Karpas-422 (cell line): ENCODE data around the gene ASB7. TPM values are rescaled to one million over a fixed set of nuclear protein-coding genes. Genes with fewer than 3 reads are reported as not detected.

Source experiments
- DNase-seq: peaks from one replicate; pipeline ENCODE4 v3.0.0-alpha.2; 2015
- H2AFZ ChIP-seq: fragments of 200-600 bp; sonication (generic); 2 replicates; pipeline ENCODE4 v1.6.1; 2014; ENCODE audit warnings: antibody characterized with exemption, low read length, mixed read lengths
- H3K27ac ChIP-seq: fragments of 200-600 bp; sonication (generic); 2 replicates; pipeline ENCODE4 v1.5.1; 2014; ENCODE audit warnings: mild to moderate bottlenecking, low read length, moderate library complexity
- H3K27me3 ChIP-seq: fragments of 200-600 bp; sonication (generic); 2 replicates; pipeline ENCODE4 v1.6.1; 2014; ENCODE audit warnings: low read length, mixed read lengths
- H3K36me3 ChIP-seq: fragments of 200-600 bp; sonication (generic); 2 replicates; pipeline ENCODE4 v1.6.1; 2014; ENCODE audit warnings: low read length, mixed read lengths; ENCODE audit not compliant: insufficient read depth
- H3K4me1 ChIP-seq: fragments of 200-600 bp; sonication (generic); 2 replicates; pipeline ENCODE4 v1.6.1; 2014; ENCODE audit warnings: mild to moderate bottlenecking, low read length, mixed read lengths
- H3K4me2 ChIP-seq: fragments of 200-600 bp; sonication (generic); 2 replicates; pipeline ENCODE4 v1.6.1; 2014; ENCODE audit warnings: low read length, low read depth, mild to moderate bottlenecking; ENCODE audit not compliant: poor library complexity, severe bottlenecking
- H3K4me3 ChIP-seq: fragments of 200-600 bp; sonication (generic); 2 replicates; pipeline ENCODE4 v1.5.1; 2014; ENCODE audit warnings: mild to moderate bottlenecking, antibody characterized with exemption, low read length, mixed read lengths
- H3K79me2 ChIP-seq: fragments of 200-600 bp; sonication (generic); 2 replicates; pipeline ENCODE4 v1.6.1; 2014; ENCODE audit warnings: mild to moderate bottlenecking, low read length, mixed read lengths
- H3K9ac ChIP-seq: fragments of 200-600 bp; sonication (generic); 2 replicates; pipeline ENCODE4 v1.6.0; 2014; ENCODE audit warnings: low read length
- H3K9me2 ChIP-seq: fragments of 200-600 bp; sonication (generic), shearing (Covaris generic); replicated peaks from 2 replicates; pipeline ENCODE4 v1.6.0; 2014; ENCODE audit warnings: mild to moderate bottlenecking, low read length, moderate library complexity; ENCODE audit not compliant: insufficient read depth
- H3K9me3 ChIP-seq: fragments of 300-700, 200-600 bp; sonication (generic); 2 replicates; pipeline ENCODE4 v1.6.1; 2014; ENCODE audit warnings: low read length, mixed read lengths
- H4K20me1 ChIP-seq: fragments of 200-600 bp; sonication (generic); 2 replicates; pipeline ENCODE4 v1.6.1; 2014; ENCODE audit warnings: mild to moderate bottlenecking, antibody characterized with exemption, low read length, low read depth; ENCODE audit not compliant: insufficient read depth
- total RNA-seq: library from RNA; depleted of rRNA; stranded (reverse); fragments of >200 nt; shearing (Covaris generic); gene quantifications from 2 replicates; pipeline ENCODE4 v1.2.3, GENCODE V29; 2014; ENCODE audit warnings: low replicate concordance

The ASB7 gene
- total RNA-seq, 1 experiment from 2014 or later: 23.9 TPM

DNA sequence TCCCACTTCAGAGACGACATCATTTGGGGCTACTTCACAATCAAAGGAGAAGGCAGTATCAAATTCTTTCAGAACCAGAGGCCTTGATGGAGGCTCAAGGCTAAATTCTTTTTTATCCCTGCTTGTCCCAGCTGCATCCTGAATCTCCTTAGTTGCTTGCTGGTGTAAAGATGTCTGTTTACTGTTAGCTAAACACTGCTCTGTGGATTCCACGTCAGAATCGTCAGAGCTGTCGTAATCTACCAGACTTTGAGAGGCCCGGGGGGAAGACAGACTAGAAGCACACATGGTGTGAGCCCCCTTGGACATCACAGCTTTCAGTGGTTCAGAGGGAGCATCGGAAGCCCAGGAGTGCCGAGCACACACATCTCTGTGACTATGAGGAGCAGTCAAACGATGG, 33.0 kb upstream of the ASB7 start:
- H3K4me2 ChIP-seq: no peak overlapping the region
- DNase-seq: peak; percentile 2
- H3K4me1 ChIP-seq: no peaks in the 10 kb centered on the region
- no peaks in the 10 kb centered on the region for H3K9me3 ChIP-seq
- no peaks in the 10 kb centered on the region for H3K9me2 ChIP-seq
- peaks cover 15% of the 10 kb centered on the region; the same call in 1 of the 2 replicates for H3K36me3 ChIP-seq
- no peaks in the 10 kb centered on the region for H4K20me1 ChIP-seq
- H3K27ac ChIP-seq: no peak overlapping the region
- no peak overlapping the region for H3K4me3 ChIP-seq
- H3K9ac ChIP-seq: no peak overlapping the region
- no peaks in the 10 kb centered on the region for H3K27me3 ChIP-seq
- no peak overlapping the region for H2AFZ ChIP-seq
- peaks cover 4% of the 10 kb centered on the region; the same call in 1 of the 2 replicates for H3K79me2 ChIP-seq

DNA sequence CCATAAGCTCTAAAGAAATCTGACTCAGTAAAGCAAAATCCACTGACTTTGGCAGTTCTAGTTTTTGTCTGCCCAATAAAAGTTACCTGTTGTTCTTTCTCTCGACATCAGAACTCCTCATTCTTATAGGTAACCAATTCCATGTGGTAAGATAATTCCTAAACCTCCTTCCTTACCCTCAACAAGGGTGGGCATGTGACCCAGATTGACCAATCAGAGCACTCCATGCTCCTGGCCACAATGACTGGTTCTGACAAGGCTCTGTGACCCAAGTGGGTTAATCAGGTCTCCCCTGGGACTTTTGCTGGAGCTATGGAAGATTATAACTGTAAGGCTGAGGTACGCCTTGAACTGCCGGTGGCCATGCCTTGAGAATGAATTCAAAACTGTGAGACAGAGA, 32.1 kb upstream of the ASB7 start:
- DNase-seq: no peak
- no peak overlapping the region for H3K9ac ChIP-seq
- H3K4me1 ChIP-seq: no peaks in the 10 kb centered on the region
- no peak overlapping the region for H3K4me3 ChIP-seq
- H2AFZ ChIP-seq: no peak overlapping the region
- H4K20me1 ChIP-seq: no peaks in the 10 kb centered on the region
- no peaks in the 10 kb centered on the region for H3K9me3 ChIP-seq
- H3K27me3 ChIP-seq: no peaks in the 10 kb centered on the region
- no peak overlapping the region for H3K4me2 ChIP-seq
- H3K36me3 ChIP-seq: peaks cover 15% of the 10 kb centered on the region; the same call in 1 of the 2 replicates
- peaks cover 4% of the 10 kb centered on the region; the same call in 1 of the 2 replicates for H3K79me2 ChIP-seq
- H3K27ac ChIP-seq: no peak overlapping the region
- H3K9me2 ChIP-seq: no peaks in the 10 kb centered on the region

DNA sequence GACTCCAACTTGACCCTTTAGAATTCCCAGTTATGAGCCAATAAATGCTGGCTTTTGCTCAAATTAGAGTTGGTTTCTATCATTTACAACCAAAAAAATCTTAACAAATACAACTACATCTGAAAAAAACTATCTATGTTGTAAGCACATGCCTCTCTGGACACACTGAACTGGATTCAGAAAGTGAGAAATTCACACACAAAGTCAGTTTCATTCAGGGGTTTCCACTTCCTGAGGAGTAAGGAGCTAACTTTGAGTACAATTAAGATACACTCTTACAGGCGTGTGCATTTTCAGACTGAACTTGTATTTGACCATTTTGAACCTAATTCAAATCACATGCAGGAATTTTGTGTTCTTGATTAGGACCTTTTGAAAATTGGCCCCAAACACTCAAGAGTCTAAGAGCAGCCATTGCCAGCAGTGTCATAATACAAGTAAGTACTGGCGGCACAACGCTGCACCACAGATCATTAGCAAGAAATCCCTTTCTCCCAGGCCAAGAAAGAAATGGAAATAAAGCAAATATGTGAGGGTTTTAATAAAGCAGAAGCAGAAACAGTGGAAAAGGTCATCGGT, 31.6 kb upstream of the ASB7 start:
- Histone ChIP-seq H3K27ac (no peak overlapping the region), H3K79me2 (peaks cover 4% of the 10 kb centered on the region; the same call in 1 of the 2 replicates), H3K4me3 (no peak overlapping the region), H3K36me3 (peaks cover 15% of the 10 kb centered on the region; the same call in 1 of the 2 replicates), H3K9ac (no peak overlapping the region), H3K9me3 (no peaks in the 10 kb centered on the region), H3K4me1 (no peaks in the 10 kb centered on the region), H3K9me2 (no peaks in the 10 kb centered on the region), H3K4me2 (no peak overlapping the region), H2AFZ (no peak overlapping the region), H4K20me1 (no peaks in the 10 kb centered on the region), H3K27me3 (no peaks in the 10 kb centered on the region)
- DNase-seq: no peak

DNA sequence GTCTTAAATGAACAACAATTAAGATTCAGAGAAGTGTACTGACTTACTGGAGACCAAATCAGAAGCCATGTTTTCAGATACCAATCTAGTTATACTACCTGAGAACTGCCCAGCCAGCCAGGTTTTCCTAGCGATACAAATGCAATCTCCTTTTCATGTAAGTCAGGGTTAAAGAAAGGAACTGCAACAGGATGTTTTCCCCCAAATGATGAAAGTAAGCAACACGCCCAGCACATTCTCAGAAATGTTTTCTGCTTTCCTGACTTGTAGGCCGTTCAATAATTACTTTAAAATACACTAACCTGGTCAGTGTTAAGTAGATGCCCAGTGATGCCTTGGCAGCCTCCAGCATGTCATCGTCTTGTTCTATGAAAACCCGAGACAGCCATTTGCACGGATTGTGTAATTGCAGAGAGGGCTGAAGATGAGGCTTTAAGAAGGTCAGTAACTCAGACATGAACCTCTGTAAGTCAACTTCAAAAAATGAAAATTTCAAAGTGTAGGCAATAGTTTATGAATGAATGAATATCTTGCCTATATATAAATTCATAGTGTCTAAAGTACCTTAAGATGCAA, 30.7 kb upstream of the ASB7 start:
- Histone ChIP-seq H3K9me2 (no peaks in the 10 kb centered on the region), H3K27me3 (no peaks in the 10 kb centered on the region), H3K4me3 (no peak overlapping the region), H4K20me1 (no peaks in the 10 kb centered on the region), H3K4me2 (no peak overlapping the region), H3K36me3 (peaks cover 15% of the 10 kb centered on the region; the same call in 1 of the 2 replicates), H2AFZ (no peak overlapping the region), H3K9ac (no peak overlapping the region), H3K4me1 (no peaks in the 10 kb centered on the region), H3K27ac (no peak overlapping the region), H3K79me2 (peaks cover 4% of the 10 kb centered on the region; the same call in 1 of the 2 replicates), H3K9me3 (no peaks in the 10 kb centered on the region)
- no peak for DNase-seq

DNA sequence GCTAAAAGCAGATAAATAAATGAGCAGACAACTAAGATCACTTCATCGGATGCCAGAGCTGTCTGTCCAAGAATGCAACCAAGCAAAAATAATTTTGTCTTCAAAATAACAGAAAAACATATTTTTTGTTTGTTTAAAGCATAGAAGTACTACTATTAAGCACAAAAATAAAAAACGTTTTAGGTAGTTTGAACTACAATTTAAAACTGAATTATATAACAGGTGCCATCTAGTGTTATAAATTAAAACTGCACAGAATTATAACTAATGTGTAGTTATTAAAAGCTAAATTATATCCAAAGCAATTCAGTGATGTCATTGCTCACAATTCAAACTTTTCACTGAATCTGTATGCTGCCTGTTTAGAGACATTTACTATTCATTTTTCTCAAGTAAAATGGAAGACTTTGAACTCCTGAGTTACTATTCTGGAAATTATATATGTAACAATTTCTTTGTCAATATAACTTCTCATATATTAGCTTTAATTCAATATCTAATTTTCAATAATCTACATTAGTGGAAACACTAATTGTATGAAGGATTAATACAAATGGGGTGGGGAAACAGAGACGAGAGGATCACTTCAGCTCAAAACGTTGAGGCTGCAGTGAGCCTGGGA, 29.9 kb upstream of the ASB7 start:
- no peak overlapping the region for H3K27ac ChIP-seq
- no peaks in the 10 kb centered on the region for H3K9me3 ChIP-seq
- peaks cover 15% of the 10 kb centered on the region; the same call in 1 of the 2 replicates for H3K36me3 ChIP-seq
- H3K9ac ChIP-seq: no peak overlapping the region
- H3K4me1 ChIP-seq: no peaks in the 10 kb centered on the region
- no peaks in the 10 kb centered on the region for H3K27me3 ChIP-seq
- no peak overlapping the region for H3K4me3 ChIP-seq
- no peak overlapping the region for H3K4me2 ChIP-seq
- peak; percentile 81 for DNase-seq
- no peaks in the 10 kb centered on the region for H4K20me1 ChIP-seq
- H3K9me2 ChIP-seq: no peaks in the 10 kb centered on the region
- H2AFZ ChIP-seq: no peak overlapping the region
- H3K79me2 ChIP-seq: peaks cover 4% of the 10 kb centered on the region; the same call in 1 of the 2 replicates

DNA sequence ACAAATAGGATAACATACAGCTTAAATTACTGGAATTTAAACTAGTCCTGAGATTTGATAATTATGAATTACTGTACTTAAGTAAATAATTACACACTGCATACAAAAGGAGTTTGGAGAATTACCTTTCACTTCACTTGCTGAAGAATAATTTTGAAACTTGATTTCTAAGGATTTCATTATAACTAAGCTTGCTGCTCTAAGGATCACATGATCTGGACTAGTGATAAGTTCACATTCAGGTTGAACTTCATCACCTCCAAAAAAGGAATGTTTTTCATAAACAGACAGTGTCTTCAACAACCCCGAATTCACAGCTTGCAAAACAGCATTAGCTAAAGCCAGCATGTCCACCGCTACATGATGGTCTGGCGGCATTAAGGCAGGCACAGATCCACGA, 28.9 kb upstream of the ASB7 start:
- no peak for DNase-seq
- Histone ChIP-seq H3K9ac (no peak overlapping the region), H4K20me1 (no peaks in the 10 kb centered on the region), H3K4me2 (no peak overlapping the region), H3K4me1 (no peaks in the 10 kb centered on the region), H2AFZ (no peak overlapping the region), H3K9me3 (no peaks in the 10 kb centered on the region), H3K27ac (no peak overlapping the region), H3K27me3 (no peaks in the 10 kb centered on the region), H3K4me3 (no peak overlapping the region), H3K36me3 (peaks cover 15% of the 10 kb centered on the region; the same call in 1 of the 2 replicates), H3K9me2 (no peaks in the 10 kb centered on the region), H3K79me2 (peaks cover 4% of the 10 kb centered on the region; the same call in 1 of the 2 replicates)

DNA sequence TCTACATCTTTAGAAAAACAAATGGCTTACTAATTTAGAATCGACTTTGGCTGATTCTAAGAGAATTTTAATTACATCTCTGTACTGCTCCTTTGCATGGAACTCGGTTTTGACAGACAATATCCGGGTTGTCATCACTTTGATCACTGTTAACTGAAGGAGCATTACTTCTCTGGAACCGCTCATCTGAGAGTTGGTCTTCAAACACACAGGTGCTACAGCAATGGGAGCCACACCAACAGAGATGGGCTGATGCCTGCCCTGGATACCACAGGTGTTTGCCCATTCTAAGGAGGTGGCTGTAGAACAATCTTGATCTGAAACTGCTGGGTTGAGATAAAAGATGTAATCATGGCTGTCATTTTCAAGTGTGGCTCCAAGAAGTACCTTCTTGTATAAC, 22.0 kb upstream of the ASB7 start:
- Histone ChIP-seq H3K9me2 (no peaks in the 10 kb centered on the region), H3K27me3 (no peaks in the 10 kb centered on the region), H4K20me1 (no peaks in the 10 kb centered on the region), H3K4me3 (no peak overlapping the region), H3K36me3 (peaks cover 6% of the 10 kb centered on the region; the same call in 1 of the 2 replicates), H3K27ac (no peak overlapping the region), H2AFZ (no peak overlapping the region), H3K9ac (no peak overlapping the region), H3K4me1 (no peaks in the 10 kb centered on the region), H3K4me2 (no peak overlapping the region), H3K9me3 (no peaks in the 10 kb centered on the region), H3K79me2 (peaks cover 51% of the 10 kb centered on the region)
- DNase-seq: no peak

DNA sequence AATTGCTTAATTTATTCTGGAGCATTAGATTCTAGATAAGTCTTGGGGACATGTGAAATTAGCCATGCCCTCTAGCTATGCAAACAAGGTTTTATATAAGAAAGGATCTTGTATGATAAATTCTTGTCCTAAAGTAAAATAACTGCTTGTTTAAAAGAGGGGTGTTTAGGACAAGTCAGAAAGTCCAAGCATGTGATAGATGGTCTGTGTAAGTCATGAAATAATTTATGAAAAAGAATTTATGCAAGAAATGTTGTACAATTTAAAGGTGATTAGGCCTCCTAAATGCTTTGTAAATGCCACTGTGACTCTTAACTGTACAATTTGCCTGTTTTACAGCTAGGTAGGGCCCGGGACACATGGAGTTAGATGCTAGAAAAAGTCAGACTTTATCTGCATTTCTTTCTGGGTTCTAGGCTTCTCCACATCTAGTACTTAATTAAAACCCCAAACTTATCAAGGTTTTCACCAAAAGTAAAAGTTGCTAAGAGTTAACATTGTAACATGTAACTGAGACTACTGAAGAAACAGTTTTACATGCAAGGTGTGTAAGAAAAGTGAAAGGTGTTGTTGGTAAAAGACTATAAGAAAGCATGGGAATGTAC, 13.6 kb upstream of the ASB7 start:
- H3K27me3 ChIP-seq: no peaks in the 10 kb centered on the region
- peaks cover 37% of the 10 kb centered on the region for H3K9me3 ChIP-seq
- peak; percentile 66 for DNase-seq
- H3K27ac ChIP-seq: no peak overlapping the region
- peaks cover 12% of the 10 kb centered on the region for H3K36me3 ChIP-seq
- H2AFZ ChIP-seq: no peak overlapping the region
- H3K9me2 ChIP-seq: no peaks in the 10 kb centered on the region
- no peak overlapping the region for H3K4me3 ChIP-seq
- no peaks in the 10 kb centered on the region for H3K4me1 ChIP-seq
- no peak overlapping the region for H3K9ac ChIP-seq
- H3K79me2 ChIP-seq: peaks cover 93% of the 10 kb centered on the region
- H4K20me1 ChIP-seq: no peaks in the 10 kb centered on the region
- no peak overlapping the region for H3K4me2 ChIP-seq
